ENCODE measurements around the gene TST.

DNA sequence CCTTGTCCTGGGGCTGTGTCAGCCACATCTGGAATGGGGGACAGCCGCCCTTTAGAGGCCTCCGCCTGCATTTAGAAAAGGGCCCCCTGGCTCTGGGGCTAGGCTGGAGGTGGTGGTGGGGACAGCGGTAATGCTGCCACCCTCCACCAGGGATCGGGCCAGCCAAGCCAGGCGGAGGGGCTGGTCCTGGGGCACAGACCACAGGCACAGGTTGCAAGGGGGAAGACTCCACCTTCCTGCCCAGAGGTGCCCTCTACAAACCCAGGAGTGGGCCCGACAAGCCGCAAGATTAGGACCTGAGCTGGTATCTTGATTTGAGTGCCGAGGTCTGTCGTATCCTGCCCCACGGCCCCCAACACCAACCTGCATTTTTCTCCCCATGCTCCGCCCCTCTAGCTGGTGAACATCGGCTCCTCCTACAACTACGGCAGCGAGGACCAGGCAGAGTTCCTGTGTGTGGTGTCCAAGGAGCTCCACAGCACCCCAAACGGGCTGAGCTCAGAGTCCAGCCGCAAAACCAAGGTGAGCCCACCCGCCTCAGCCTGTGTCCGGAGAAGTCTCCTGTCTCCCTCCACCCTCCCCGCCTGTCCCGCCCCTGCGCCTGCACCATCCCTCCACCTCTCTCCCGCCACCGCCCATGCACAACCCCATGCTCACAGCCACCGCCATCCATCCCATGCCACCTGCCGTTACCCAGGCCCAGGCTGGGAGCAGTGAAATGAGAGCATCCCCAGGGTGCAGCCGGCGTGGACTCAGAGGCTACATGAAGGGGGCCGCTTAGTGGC lies 39.9 kb upstream of the TST start:
- TF ChIP-seq POLR2AphosphoS5 (IDR thresholded peaks at IDR 0.05; ENCODE audit: low read depth, low read length), result no peak
- no peak for TF ChIP-seq POLR2A (IDR thresholded peaks at IDR 0.05; ENCODE audit: low read depth, low read length)

Data from GM12892 (cell line).